GM23338 (cell line): ENCODE measurements around the gene ST3GAL4. TPM values are rescaled to one million over a fixed set of nuclear protein-coding genes. Genes with fewer than 3 reads are reported as not detected.

Experiments used
- ATAC-seq: fragments of 200-7000 bp; cut with Tn5 transposase; 3 replicates; pipeline ENCODE4 v1.9.1; 2020
- DNase-seq: peaks from one replicate; pipeline ENCODE4 v3.0.0-alpha.2; 2015; ENCODE audit warnings: low spot score
- H2AFZ ChIP-seq: fragments of 200-600 bp; sonication (generic); 2 replicates; pipeline ENCODE4 v1.8.0; 2016; ENCODE audit warnings: antibody characterized with exemption, mild to moderate bottlenecking, moderate library complexity
- H3F3A ChIP-seq: fragments of 200-600 bp; sonication (generic); replicated peaks from 2 replicates; pipeline ENCODE4 v1.8.0; 2017; ENCODE audit warnings: antibody characterized with exemption, mixed run types, low read depth
- H3K27ac ChIP-seq: fragments of 200-600 bp; sonication (generic); 2 replicates; pipeline ENCODE4 v1.6.1; 2016; ENCODE audit warnings: low read depth
- H3K27me3 ChIP-seq: fragments of 200-600 bp; sonication (generic); 2 replicates; pipeline ENCODE4 v1.8.0; 2016; ENCODE audit warnings: mild to moderate bottlenecking, mixed run types, moderate library complexity; ENCODE audit not compliant: insufficient read depth
- H3K36me3 ChIP-seq: fragments of 200-600 bp; sonication (generic); 2 replicates; pipeline ENCODE4 v1.8.0; 2016; ENCODE audit warnings: mild to moderate bottlenecking; ENCODE audit not compliant: insufficient read depth
- H3K4me1 ChIP-seq: fragments of 200-600 bp; sonication (generic); 2 replicates; pipeline ENCODE4 v1.8.0; 2016; ENCODE audit warnings: mild to moderate bottlenecking, moderate library complexity; ENCODE audit not compliant: insufficient read depth
- H3K4me2 ChIP-seq: fragments of 200-600 bp; sonication (generic); 2 replicates; pipeline ENCODE4 v1.7.1; 2017; ENCODE audit warnings: mixed run types
- H3K4me3 ChIP-seq: fragments of 200-600 bp; sonication (generic); 2 replicates; pipeline ENCODE4 v1.6.1; 2016; ENCODE audit warnings: mixed run types
- H3K79me2 ChIP-seq: fragments of 200-600 bp; sonication (generic); replicated peaks from 2 replicates; pipeline ENCODE4 v1.8.0; 2017; ENCODE audit warnings: mild to moderate bottlenecking; ENCODE audit not compliant: insufficient read depth
- H3K9me2 ChIP-seq: fragments of 200-600 bp; sonication (generic); 2 replicates; pipeline ENCODE4 v1.8.0; 2017; ENCODE audit not compliant: insufficient read depth
- H4K20me1 ChIP-seq: fragments of 200-600 bp; sonication (generic); replicated peaks from 2 replicates; pipeline ENCODE4 v1.8.0; 2017; ENCODE audit warnings: mild to moderate bottlenecking; ENCODE audit not compliant: insufficient read depth
- H3K27ac Mint-ChIP-seq: 2 replicates; pipeline ENCODE4 v1.8.0; 2020; ENCODE audit warnings: inconsistent platforms, mild to moderate bottlenecking, moderate library complexity, mixed read lengths
- H3K27me3 Mint-ChIP-seq: 3 replicates; pipeline ENCODE4 v1.8.0; 2022; ENCODE audit warnings: low read depth, mild to moderate bottlenecking, moderate library complexity, mixed read lengths, inconsistent platforms; ENCODE audit not compliant: insufficient read depth, poor library complexity
- H3K36me3 Mint-ChIP-seq: 3 replicates; pipeline ENCODE4 v1.8.0; 2021; ENCODE audit warnings: low read depth, mild to moderate bottlenecking, inconsistent platforms, moderate library complexity, mixed read lengths
- H3K4me1 Mint-ChIP-seq: 3 replicates; pipeline ENCODE4 v1.8.0; 2020; ENCODE audit warnings: mild to moderate bottlenecking, inconsistent platforms, mixed read lengths
- H3K4me3 Mint-ChIP-seq: 3 replicates; pipeline ENCODE4 v1.8.0; 2021; ENCODE audit warnings: moderate library complexity, mild to moderate bottlenecking, inconsistent platforms, mixed read lengths
- H3K9me3 Mint-ChIP-seq: 3 replicates; pipeline ENCODE4 v1.8.0; 2020; ENCODE audit warnings: moderate library complexity, mild to moderate bottlenecking, inconsistent platforms, mixed read lengths
- CREB1 ChIP-seq: fragments of 250-450 bp; sonication (Bioruptor Pico); IDR thresholded peaks from 2 replicates; pipeline ENCODE4 v1.5.0; 2020; ENCODE audit warnings: low read depth, mild to moderate bottlenecking, moderate library complexity
- CTCF ChIP-seq, 2 experiments: fragments of 200-600 bp in 1 of 2; sonication (generic) in 1 of 2; conservative IDR thresholded peaks; 2 replicates each; pipeline versions ENCODE4 v1.5.1 to v1.6.1; 2016 to 2017; ENCODE audit warnings: antibody characterized with exemption in 2 of 2, low read depth in 2 of 2, mild to moderate bottlenecking in 2 of 2, moderate library complexity in 1 of 2
- ETS1 ChIP-seq: IDR thresholded peaks from 2 replicates; pipeline ENCODE4 v1.6.1; 2016; ENCODE audit warnings: antibody characterized with exemption
- EZH2 ChIP-seq: fragments of 200-600 bp; sonication (generic); IDR thresholded peaks from one replicate; pipeline ENCODE4 v1.8.0; 2017; ENCODE audit warnings: antibody characterized with exemption, mild to moderate bottlenecking, low read depth; ENCODE audit not compliant: unreplicated experiment
- EZH2phosphoT487 ChIP-seq: fragments of 200-600 bp; sonication (generic); IDR thresholded peaks from one replicate; pipeline ENCODE4 v1.8.1; 2018; ENCODE audit warnings: antibody characterized with exemption; ENCODE audit not compliant: unreplicated experiment
- JUNB ChIP-seq: IDR thresholded peaks from one replicate; pipeline ENCODE4 v1.6.1; 2016; ENCODE audit warnings: antibody characterized with exemption; ENCODE audit not compliant: unreplicated experiment
- NANOG ChIP-seq: IDR thresholded peaks from 2 replicates; pipeline ENCODE4 v1.6.1; 2016; ENCODE audit warnings: antibody characterized with exemption, borderline replicate concordance
- POLR2AphosphoS5 ChIP-seq: IDR thresholded peaks from 2 replicates; pipeline ENCODE4 v1.6.1; 2016; ENCODE audit warnings: antibody characterized with exemption, low read depth
- STAT1 ChIP-seq: IDR thresholded peaks from one replicate; pipeline ENCODE4 v1.6.1; 2016; ENCODE audit warnings: antibody characterized with exemption; ENCODE audit not compliant: unreplicated experiment
- ZNF114 ChIP-seq: fragments of 250-450 bp; sonication (Bioruptor Pico); IDR thresholded peaks from 2 replicates; pipeline ENCODE4 v1.5.0; 2020; ENCODE audit warnings: mild to moderate bottlenecking, moderate library complexity
- ZNF331 ChIP-seq: fragments of 250-450 bp; sonication (Bioruptor Pico); IDR thresholded peaks from 2 replicates; pipeline ENCODE4 v1.5.0; 2020; ENCODE audit warnings: low read depth, mild to moderate bottlenecking, moderate library complexity
- ZNF462 ChIP-seq: fragments of 250-450 bp; sonication (Bioruptor Pico); IDR thresholded peaks from 2 replicates; pipeline ENCODE4 v1.5.0; 2020; ENCODE audit warnings: mild to moderate bottlenecking, moderate library complexity
- polyA plus RNA-seq: library from polyadenylated mRNA; unstranded; fragments of >200 nt; fragmentation: Nextera tagmentation; extraction: Ambion mirVana; gene quantifications from 2 replicates; pipeline ENCODE4 v1.2.1, GENCODE V29; 2016
- total RNA-seq: library from RNA; depleted of rRNA; stranded (reverse); fragments of >200 nt; shearing (Covaris generic); gene quantifications from 2 replicates; pipeline ENCODE4 v1.2.3, GENCODE V29; 2014
- TF ChIP-seq, protein P1 (sequence below): IDR thresholded peaks from one replicate; pipeline ENCODE4 v1.6.1; 2018; ENCODE audit warnings: antibody characterized with exemption; ENCODE audit not compliant: unreplicated experiment

The ST3GAL4 gene
- total and polyA plus RNA-seq, 2 experiments from 2014 or later = 10.1 to 28.0 TPM

DNA sequence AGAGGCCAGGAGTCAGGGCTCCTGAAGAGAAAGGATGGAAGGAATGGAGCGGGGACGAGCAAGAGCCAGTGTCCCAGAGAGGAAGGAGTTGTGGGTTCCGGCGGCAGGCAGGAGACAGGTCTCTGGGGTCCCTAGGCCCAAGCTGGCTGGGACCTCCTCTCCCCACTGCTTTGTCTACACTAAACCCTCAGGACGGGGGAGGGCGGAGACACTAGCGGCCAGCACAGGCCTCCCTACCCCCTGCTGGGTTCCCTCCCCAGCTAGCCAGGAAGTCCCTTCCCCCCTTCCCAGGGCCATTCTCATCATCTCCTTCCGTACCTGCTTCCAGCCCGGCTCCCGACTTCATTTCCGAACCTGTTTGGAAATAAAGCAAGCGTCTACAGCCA lies 79.5 kb downstream of the ST3GAL4 start:
- Mint-ChIP-seq H3K36me3 (no peaks in the 10 kb centered on the region), H3K4me3 (no peak overlapping the region; the same call in 2 of the 3 replicates)

More for the DNA sequence above, 79.5 kb downstream of the ST3GAL4 start:
- no peak overlapping the region for H3K27ac ChIP-seq
- H4K20me1 ChIP-seq = no peaks in the 10 kb centered on the region
- Mint-ChIP-seq H3K4me1 (peaks cover 15% of the 10 kb centered on the region), H3K27me3 (peaks cover 15% of the 10 kb centered on the region), H3K27ac (peak overlapping the region; percentile 67; the same call in 1 of the 2 replicates), H3K9me3 (no peaks in the 10 kb centered on the region)
- peak; percentile 52 for ATAC-seq
- 0 out of 2 replicates have a peak overlapping the region, but pooled peaks have one; percentile 26 for H3K4me3 ChIP-seq
- no peak for TF ChIP-seq CTCF (conservative IDR thresholded peaks at IDR 0.05; ENCODE audit: low read depth in 2 of 2)
- no peak for TF ChIP-seq NANOG
- TF ChIP-seq ZNF462 (CRISPR knock-in tag) = no peak
- no peak for TF ChIP-seq EZH2phosphoT487
- no peak for TF ChIP-seq POLR2AphosphoS5
- no peak for TF ChIP-seq CREB1
- TF ChIP-seq JUNB = no peak
- TF ChIP-seq ZNF114 (CRISPR knock-in tag) = no peak
- TF ChIP-seq ZNF331 (CRISPR knock-in tag) = no peak
- TF ChIP-seq STAT1 = no peak
- TF ChIP-seq ETS1 = no peak
- TF ChIP-seq, protein P1, sequence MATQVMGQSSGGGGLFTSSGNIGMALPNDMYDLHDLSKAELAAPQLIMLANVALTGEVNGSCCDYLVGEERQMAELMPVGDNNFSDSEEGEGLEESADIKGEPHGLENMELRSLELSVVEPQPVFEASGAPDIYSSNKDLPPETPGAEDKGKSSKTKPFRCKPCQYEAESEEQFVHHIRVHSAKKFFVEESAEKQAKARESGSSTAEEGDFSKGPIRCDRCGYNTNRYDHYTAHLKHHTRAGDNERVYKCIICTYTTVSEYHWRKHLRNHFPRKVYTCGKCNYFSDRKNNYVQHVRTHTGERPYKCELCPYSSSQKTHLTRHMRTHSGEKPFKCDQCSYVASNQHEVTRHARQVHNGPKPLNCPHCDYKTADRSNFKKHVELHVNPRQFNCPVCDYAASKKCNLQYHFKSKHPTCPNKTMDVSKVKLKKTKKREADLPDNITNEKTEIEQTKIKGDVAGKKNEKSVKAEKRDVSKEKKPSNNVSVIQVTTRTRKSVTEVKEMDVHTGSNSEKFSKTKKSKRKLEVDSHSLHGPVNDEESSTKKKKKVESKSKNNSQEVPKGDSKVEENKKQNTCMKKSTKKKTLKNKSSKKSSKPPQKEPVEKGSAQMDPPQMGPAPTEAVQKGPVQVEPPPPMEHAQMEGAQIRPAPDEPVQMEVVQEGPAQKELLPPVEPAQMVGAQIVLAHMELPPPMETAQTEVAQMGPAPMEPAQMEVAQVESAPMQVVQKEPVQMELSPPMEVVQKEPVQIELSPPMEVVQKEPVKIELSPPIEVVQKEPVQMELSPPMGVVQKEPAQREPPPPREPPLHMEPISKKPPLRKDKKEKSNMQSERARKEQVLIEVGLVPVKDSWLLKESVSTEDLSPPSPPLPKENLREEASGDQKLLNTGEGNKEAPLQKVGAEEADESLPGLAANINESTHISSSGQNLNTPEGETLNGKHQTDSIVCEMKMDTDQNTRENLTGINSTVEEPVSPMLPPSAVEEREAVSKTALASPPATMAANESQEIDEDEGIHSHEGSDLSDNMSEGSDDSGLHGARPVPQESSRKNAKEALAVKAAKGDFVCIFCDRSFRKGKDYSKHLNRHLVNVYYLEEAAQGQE = no peak
- TF ChIP-seq EZH2 = no peak
- no peaks in the 10 kb centered on the region for H3K27me3 ChIP-seq
- DNase-seq = peak; percentile 48
- no peaks in the 10 kb centered on the region; the same call in 1 of the 2 replicates for H3F3A ChIP-seq
- no peaks in the 10 kb centered on the region for H3K9me2 ChIP-seq
- no peaks in the 10 kb centered on the region for H3K36me3 ChIP-seq
- no peaks in the 10 kb centered on the region for H3K79me2 ChIP-seq
- peaks cover 13% of the 10 kb centered on the region; the same call in 1 of the 2 replicates for H3K4me1 ChIP-seq
- peak overlapping the region; percentile 23; the same call in 1 of the 2 replicates for H2AFZ ChIP-seq
- H3K4me2 ChIP-seq = 0 out of 2 replicates have a peak overlapping the region, but pooled peaks have one; percentile 32
